PFSK-1 (cell line): Measurements from ENCODE around the gene UBA7.

Experiments
- FOXP2 ChIP-seq: optimal IDR thresholded peaks from 2 replicates; pipeline ENCODE3; 2011; ENCODE audit warnings: borderline replicate concordance, control low read depth, inconsistent platforms; ENCODE audit not compliant: insufficient read depth; ENCODE audit errors: extremely low read length, extremely low read depth
- POLR2AphosphoS5 ChIP-seq: IDR thresholded peaks from 2 replicates; pipeline ENCODE4 v1.6.1; 2012; ENCODE audit warnings: low read depth, mild to moderate bottlenecking, control low read depth, low read length, moderate library complexity
- REST ChIP-seq, 2 experiments: IDR thresholded peaks; 2 replicates each; pipeline versions ENCODE4 v1.6.1 to v1.8.0; 2011 to 2012; ENCODE audit warnings: low read depth in 2 of 2, low read length in 2 of 2, control low read depth in 1 of 2, inconsistent platforms in 1 of 2, mild to moderate bottlenecking in 1 of 2, moderate library complexity in 1 of 2; ENCODE audit not compliant: insufficient read depth in 1 of 2
- SIN3A ChIP-seq: IDR thresholded peaks from 2 replicates; pipeline ENCODE4 v1.6.1; 2012; ENCODE audit warnings: mild to moderate bottlenecking, low read length, moderate library complexity, borderline replicate concordance; ENCODE audit not compliant: insufficient read depth
- TAF1 ChIP-seq: IDR thresholded peaks from 2 replicates; pipeline ENCODE4 v1.6.1; 2012; ENCODE audit warnings: low read length, control low read depth, borderline replicate concordance; ENCODE audit not compliant: insufficient read depth

Gene UBA7

DNA sequence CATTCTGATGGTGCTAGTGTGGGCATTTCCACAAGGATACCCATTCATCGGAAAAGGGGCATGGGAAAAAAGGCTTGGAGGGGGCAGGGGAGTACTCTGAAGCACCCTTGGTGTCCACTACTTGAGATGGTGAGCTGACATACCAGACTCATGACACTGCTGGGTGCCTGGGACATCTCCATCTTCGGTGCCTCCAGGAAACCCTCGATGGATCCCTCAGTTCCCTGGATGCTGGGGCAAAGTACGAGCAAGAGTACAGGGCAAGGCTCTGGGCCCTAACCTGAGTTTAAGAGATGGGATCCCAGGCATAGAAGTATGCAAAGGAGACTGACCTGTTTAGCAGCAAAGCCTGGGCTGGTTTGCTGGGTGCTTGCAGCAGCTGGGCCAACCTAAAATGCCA lies 22.2 kb downstream of the UBA7 start:
- TF ChIP-seq POLR2AphosphoS5 (no peak), SIN3A (no peak), TAF1 (no peak), FOXP2 (no peak), REST (IDR thresholded peaks at IDR 0.05; ENCODE audit: insufficient read depth in 1 of 2, low read depth in 2 of 2, low read length in 2 of 2) (no peak)

DNA sequence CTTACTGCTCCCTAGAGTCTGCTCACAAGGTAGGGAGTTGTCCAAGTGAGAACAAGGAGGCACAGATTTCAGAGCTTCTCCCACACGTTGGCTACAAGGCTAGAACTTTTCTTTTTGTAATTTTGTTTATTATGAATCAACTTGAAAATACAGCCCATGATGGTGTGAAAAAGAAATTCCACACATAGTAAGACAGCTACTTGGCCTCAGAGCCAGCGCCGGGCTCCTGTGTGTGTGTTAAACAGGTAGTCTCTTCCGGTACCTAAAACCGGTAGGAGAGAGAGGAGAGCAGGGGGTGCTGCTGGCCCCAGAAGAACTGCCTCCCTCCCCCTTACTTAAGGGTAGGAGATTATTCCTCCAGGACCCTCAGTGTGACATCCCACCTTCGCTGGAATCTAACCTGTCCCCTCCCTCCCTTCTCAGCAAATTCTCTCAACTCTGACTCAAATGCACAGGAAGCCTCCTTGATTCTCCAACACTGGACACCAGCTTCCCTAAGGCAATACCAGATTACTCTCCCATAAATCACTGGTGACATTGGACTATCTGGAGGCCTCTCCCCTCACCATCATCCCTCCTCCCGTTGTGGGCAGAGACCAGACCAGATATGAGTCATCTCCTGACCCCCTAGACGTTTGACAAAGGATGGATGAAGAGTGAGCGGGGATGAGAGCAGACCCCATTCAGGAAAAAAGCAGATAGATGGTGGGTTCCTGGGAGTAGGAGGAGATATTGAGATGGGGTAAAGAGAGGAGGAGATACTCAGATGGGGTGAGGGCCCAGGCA lies 22.9 kb downstream of the UBA7 start:
- no peak for TF ChIP-seq SIN3A
- TF ChIP-seq REST (IDR thresholded peaks at IDR 0.05; ENCODE audit: insufficient read depth in 1 of 2, low read depth in 2 of 2, low read length in 2 of 2): no peak
- TF ChIP-seq POLR2AphosphoS5: no peak
- TF ChIP-seq FOXP2: no peak
- TF ChIP-seq TAF1: no peak

DNA sequence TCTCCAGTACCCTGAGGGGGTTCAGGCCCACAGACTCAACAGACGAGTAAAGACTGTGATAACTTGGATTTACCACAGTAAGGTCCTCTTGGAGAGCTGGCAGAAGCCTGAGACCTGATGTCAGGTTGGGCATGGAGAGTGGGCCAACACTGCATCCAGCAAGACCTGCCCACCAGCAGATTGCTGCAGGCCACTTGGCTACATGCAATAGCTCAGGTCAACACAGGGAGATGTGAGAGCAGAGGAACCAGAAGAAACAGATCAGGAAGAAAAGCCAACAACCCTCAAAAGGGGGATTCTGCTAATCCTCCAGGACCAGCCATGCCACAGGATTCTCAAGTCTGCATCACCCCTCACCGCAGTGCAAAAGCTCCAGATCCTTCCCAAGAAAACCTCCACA lies 25.7 kb downstream of the UBA7 start:
- TF ChIP-seq REST (IDR thresholded peaks at IDR 0.05; ENCODE audit: insufficient read depth in 1 of 2, low read depth in 2 of 2, low read length in 2 of 2): no peak
- no peak for TF ChIP-seq FOXP2
- TF ChIP-seq POLR2AphosphoS5: no peak
- no peak for TF ChIP-seq SIN3A
- no peak for TF ChIP-seq TAF1

- TF ChIP-seq SIN3A (no peak), REST (IDR thresholded peaks at IDR 0.05; ENCODE audit: insufficient read depth in 1 of 2, low read depth in 2 of 2, low read length in 2 of 2) (no peak), FOXP2 (no peak), POLR2AphosphoS5 (no peak)
These were observed 26.2 kb downstream of the UBA7 start for GRCh38 chr3:49787536-49787935.

GRCh38 chr3:49787182-49787464 lies 26.6 kb downstream of the UBA7 start:
- no peak for TF ChIP-seq REST (IDR thresholded peaks at IDR 0.05; ENCODE audit: insufficient read depth in 1 of 2, low read depth in 2 of 2, low read length in 2 of 2)
- no peak for TF ChIP-seq FOXP2
- TF ChIP-seq SIN3A: no peak
- TF ChIP-seq TAF1: no peak
